ENCODE results near the gene LRSAM1. TPM values are rescaled to one million over a fixed set of nuclear protein-coding genes. Genes with fewer than 3 reads are reported as not detected.

LRSAM1 gene
- total and polyA plus RNA-seq, 9 of the 15 experiments (the other 6 are each of a cell fraction or from before 2014, with no cell fraction given): 0.07 to 16.2 (median 4.7) TPM

- TF ChIP-seq CHD4 (IDR thresholded peaks at IDR 0.05; ENCODE audit: insufficient read depth, insufficient replicate concordance, low read depth, low read length, poor library complexity, severe bottlenecking): no peak
- no peak for TF ChIP-seq GTF2A2 (tag; IDR thresholded peaks at IDR 0.05)
- TF ChIP-seq ILK (tag; IDR thresholded peaks at IDR 0.05; ENCODE audit: borderline replicate concordance, low read depth): no peak
- peak; percentile 41; the same call in 1 of the 2 replicates for TF ChIP-seq POLR2G (IDR thresholded peaks at IDR 0.05; ENCODE audit: low read depth, low read length)
- TF ChIP-seq POLR2A (conservative IDR thresholded peaks at IDR 0.05): peak; percentile 86
- TF ChIP-seq XRCC3 (IDR thresholded peaks at IDR 0.05): no peak
- TF ChIP-seq ZNF124 (CRISPR knock-in tag; IDR thresholded peaks at IDR 0.05): no peak
- TF ChIP-seq BRF1 (IDR thresholded peaks at IDR 0.05; ENCODE audit: borderline replicate concordance, extremely low read depth, insufficient read length): no peak
- TF ChIP-seq SRSF3 (IDR thresholded peaks at IDR 0.05; ENCODE audit: insufficient read depth, low read length): no peak
- TF ChIP-seq ZNF253 (CRISPR knock-in tag; conservative IDR thresholded peaks at IDR 0.05): no peak; the same call in 1 of the 2 replicates
- no peak for TF ChIP-seq ZBTB40 (IDR thresholded peaks at IDR 0.05)
- TF ChIP-seq ZBTB40 (CRISPR knock-in tag; IDR thresholded peaks at IDR 0.05): no peak
- no peak for TF ChIP-seq SMAD1 (IDR thresholded peaks at IDR 0.05; ENCODE audit: low read depth, low read length, partially characterized antibody)
- TF ChIP-seq MITF (IDR thresholded peaks at IDR 0.05): no peak
- TF ChIP-seq MAFF (IDR thresholded peaks at IDR 0.05; ENCODE audit: low read length): no peak
- no peak for TF ChIP-seq ZBTB7A (IDR thresholded peaks at IDR 0.05; ENCODE audit: borderline replicate concordance, control insufficient read depth, low read depth, low read length)
- no peak for TF ChIP-seq PHB2 (IDR thresholded peaks at IDR 0.05; ENCODE audit: low read depth)
Measured at GRCh38 chr9:127445851-127446712, 5.2 kb upstream of the LRSAM1 start (continued).

Data from K562 (cell line).